IMR-90 (cell line): ENCODE measurements around the gene ACOT12. TPM values are rescaled to one million over a fixed set of nuclear protein-coding genes. Genes with fewer than 3 reads are reported as not detected.

Experiments
- ATAC-seq: fragments of 200-7000 bp; cut with Tn5 transposase; 2 replicates; pipeline ENCODE4 v1.9.1; 2020; ENCODE audit warnings: low read depth, mild to moderate bottlenecking, moderate library complexity
- BruUV-seq: library from RNA; stranded (reverse); fragments of 400-500 nt; replicated peaks from 2 replicates; lab custom pipeline; 2021; lab: Mats Ljungman, UMichigan
- CTCF ChIA-PET: fragments of 300-600 bp; formaldehyde crosslinking; extraction: SDS; loops from one replicate; lab custom pipeline; 2021; ENCODE audit warnings: antibody characterized with exemption; lab: Yijun Ruan, JAX
- POLR2A ChIA-PET: fragments of 300-600 bp; sonication (Branson Sonifier 250); formaldehyde crosslinking; loops from one replicate; lab custom pipeline; 2022; ENCODE audit warnings: antibody characterized with exemption; ENCODE audit not compliant: unreplicated experiment; lab: Charles Lee
- DNase-seq: peaks from one replicate; pipeline ENCODE4 v3.0.0; 2013
- H2AFZ ChIP-seq: replicated peaks from 2 replicates; pipeline ENCODE3; 2013; ENCODE audit warnings: low read length, mild to moderate bottlenecking; ENCODE audit not compliant: poor library complexity
- H2AK5ac ChIP-seq: 2 replicates; pipeline ENCODE4 v1.6.1; 2013; ENCODE audit warnings: low read depth, low read length, inconsistent platforms
- H2AK9ac ChIP-seq: replicated peaks from 2 replicates; pipeline ENCODE3; 2013; ENCODE audit warnings: mild to moderate bottlenecking, low read depth, low read length, moderate library complexity; ENCODE audit not compliant: poor library complexity
- H2BK120ac ChIP-seq: 2 replicates; pipeline ENCODE4 v1.6.1; 2013; ENCODE audit warnings: low read depth, low read length, inconsistent platforms
- H2BK15ac ChIP-seq: 3 replicates; pipeline ENCODE4 v1.6.1; 2013; ENCODE audit warnings: low read depth, low read length, inconsistent platforms
- H2BK20ac ChIP-seq: 2 replicates; pipeline ENCODE4 v1.6.1; 2013; ENCODE audit warnings: low read depth, mild to moderate bottlenecking, inconsistent platforms, low read length, moderate library complexity
- H2BK5ac ChIP-seq: 2 replicates; pipeline ENCODE4 v1.6.1; 2013; ENCODE audit warnings: mild to moderate bottlenecking, low read depth, low read length, inconsistent platforms; ENCODE audit not compliant: poor library complexity, severe bottlenecking
- H3K14ac ChIP-seq: replicated peaks from 2 replicates; pipeline ENCODE4 v1.6.1; 2013; ENCODE audit warnings: low read depth, low read length, inconsistent platforms
- H3K18ac ChIP-seq: 2 replicates; pipeline ENCODE4 v1.6.1; 2013; ENCODE audit warnings: low read depth, low read length, control low read depth
- H3K23ac ChIP-seq: 2 replicates; pipeline ENCODE4 v1.6.1; 2013; ENCODE audit warnings: low read depth, low read length, inconsistent platforms
- H3K27ac ChIP-seq: 2 replicates; pipeline ENCODE4 v1.5.1; 2013; ENCODE audit warnings: mild to moderate bottlenecking, control low read depth, low read length; ENCODE audit not compliant: insufficient read depth
- H3K27me3 ChIP-seq: 2 replicates; pipeline ENCODE4 v1.6.1; 2013; ENCODE audit warnings: low read length; ENCODE audit not compliant: control insufficient read depth, insufficient read depth
- H3K36me3 ChIP-seq: 2 replicates; pipeline ENCODE4 v1.6.1; 2013; ENCODE audit warnings: low read length, mixed read lengths; ENCODE audit not compliant: control insufficient read depth, insufficient read depth
- H3K4ac ChIP-seq: 2 replicates; pipeline ENCODE4 v1.6.1; 2013; ENCODE audit warnings: low read depth, low read length, inconsistent platforms
- H3K4me1 ChIP-seq: 2 replicates; pipeline ENCODE4 v1.6.1; 2013; ENCODE audit warnings: low read length, mixed read lengths; ENCODE audit not compliant: control insufficient read depth, insufficient read depth
- H3K4me2 ChIP-seq: 2 replicates; pipeline ENCODE4 v1.6.1; 2013; ENCODE audit warnings: low read depth, mild to moderate bottlenecking, control low read depth, low read length, moderate library complexity
- H3K4me3 ChIP-seq: 2 replicates; pipeline ENCODE4 v1.5.1; 2013; ENCODE audit warnings: low read depth, mild to moderate bottlenecking, control low read depth, low read length, moderate library complexity; ENCODE audit not compliant: insufficient read depth
- H3K56ac ChIP-seq: 2 replicates; pipeline ENCODE4 v1.6.1; 2013; ENCODE audit warnings: low read length, inconsistent platforms; ENCODE audit not compliant: insufficient read depth; ENCODE audit errors: extremely low read depth
- H3K79me1 ChIP-seq, 2 experiments: 2 replicates each; pipeline ENCODE4 v1.6.1; 2013; ENCODE audit warnings: low read length in 2 of 2, inconsistent platforms in 1 of 2, low read depth in 1 of 2
- H3K9ac ChIP-seq: 2 replicates; pipeline ENCODE4 v1.6.1; 2013; ENCODE audit warnings: low read depth, low read length, control low read depth
- H3K9me1 ChIP-seq: 2 replicates; pipeline ENCODE4 v1.6.1; 2013; ENCODE audit warnings: low read length, inconsistent platforms; ENCODE audit not compliant: insufficient read depth
- H3K9me3 ChIP-seq: 2 replicates; pipeline ENCODE4 v1.6.1; 2013; ENCODE audit warnings: low read length; ENCODE audit not compliant: control insufficient read depth, insufficient read depth
- H4K20me1 ChIP-seq: 2 replicates; pipeline ENCODE4 v1.6.1; 2013; ENCODE audit warnings: low read length, inconsistent platforms; ENCODE audit not compliant: insufficient read depth
- H4K5ac ChIP-seq: 2 replicates; pipeline ENCODE4 v1.6.1; 2013; ENCODE audit warnings: mild to moderate bottlenecking, low read depth, low read length, control low read depth
- H4K8ac ChIP-seq, 2 experiments: 2 replicates each; pipeline ENCODE4 v1.6.1; 2013; ENCODE audit warnings: low read depth in 2 of 2, low read length in 2 of 2, control low read depth in 1 of 2, inconsistent platforms in 1 of 2
- H4K91ac ChIP-seq: 2 replicates; pipeline ENCODE4 v1.6.1; 2013; ENCODE audit warnings: low read depth, low read length, inconsistent platforms; ENCODE audit not compliant: insufficient read depth
- BHLHE40 ChIP-seq: fragments of 150-350 bp; IDR thresholded peaks from 2 replicates; pipeline ENCODE4 v1.6.1; 2016; ENCODE audit warnings: mild to moderate bottlenecking, low read depth, low read length
- CHD1 ChIP-seq: IDR thresholded peaks from 2 replicates; pipeline ENCODE4 v1.6.1; 2012; ENCODE audit warnings: low read depth, low read length, improper control_type of control experiment
- CTCF ChIP-seq: conservative IDR thresholded peaks from 2 replicates; pipeline ENCODE4 v1.5.1; 2012; ENCODE audit warnings: mild to moderate bottlenecking, low read depth, low read length, improper control_type of control experiment
- ELK1 ChIP-seq: fragments of 150-350 bp; IDR thresholded peaks from 2 replicates; pipeline ENCODE4 v1.6.1; 2016; ENCODE audit warnings: low read depth, mild to moderate bottlenecking, low read length, moderate library complexity, borderline replicate concordance
- FOS ChIP-seq: fragments of 150-350 bp; IDR thresholded peaks from 2 replicates; pipeline ENCODE4 v1.6.1; 2016; ENCODE audit warnings: low read depth, low read length
- MAFK ChIP-seq: IDR thresholded peaks from 2 replicates; pipeline ENCODE4 v1.6.1; 2012; ENCODE audit warnings: low read depth, low read length, improper control_type of control experiment
- MAZ ChIP-seq: IDR thresholded peaks from 2 replicates; pipeline ENCODE4 v1.6.1; 2012; ENCODE audit warnings: low read depth, mild to moderate bottlenecking, low read length, improper control_type of control experiment, moderate library complexity, borderline replicate concordance
- MXI1 ChIP-seq: IDR thresholded peaks from 2 replicates; pipeline ENCODE4 v1.6.1; 2012; ENCODE audit warnings: low read depth, mild to moderate bottlenecking, low read length, moderate library complexity, borderline replicate concordance
- NFE2L2 ChIP-seq: fragments of 150-350 bp; IDR thresholded peaks from 2 replicates; pipeline ENCODE4 v1.6.1; 2016; ENCODE audit warnings: low read depth, mild to moderate bottlenecking, low read length
- POLR2A ChIP-seq: IDR thresholded peaks from 2 replicates; pipeline ENCODE4 v1.6.1; 2012; ENCODE audit warnings: mild to moderate bottlenecking, low read depth, low read length
- RAD21 ChIP-seq: IDR thresholded peaks from 2 replicates; pipeline ENCODE4 v1.6.1; 2012; ENCODE audit warnings: low read length, improper control_type of control experiment
- RCOR1 ChIP-seq: IDR thresholded peaks from 2 replicates; pipeline ENCODE4 v1.6.1; 2012; ENCODE audit warnings: mild to moderate bottlenecking, low read length, improper control_type of control experiment; ENCODE audit not compliant: insufficient replicate concordance
- RFX5 ChIP-seq: IDR thresholded peaks from 2 replicates; pipeline ENCODE4 v1.8.0; 2012; ENCODE audit warnings: low read depth, mild to moderate bottlenecking, low read length, moderate library complexity
- SMC3 ChIP-seq: fragments of 150-350 bp; IDR thresholded peaks from 2 replicates; pipeline ENCODE4 v1.6.1; 2016; ENCODE audit warnings: low read depth, mild to moderate bottlenecking, antibody characterized with exemption, low read length, moderate library complexity
- USF2 ChIP-seq: fragments of 150-350 bp; IDR thresholded peaks from 2 replicates; pipeline ENCODE4 v1.6.1; 2017; ENCODE audit warnings: mild to moderate bottlenecking, antibody characterized with exemption, low read length, low read depth
- WGBS, 2 experiments: methylation state at CpG; one replicate each; pipeline versions ENCODE4 v1.1.5 to v1.1.7; 2013; ENCODE audit warnings: missing lambda C conversion rate in 2 of 2; ENCODE audit not compliant: insufficient read length in 1 of 2; ENCODE audit errors: extremely low coverage in 2 of 2; 5-methylcytosine and 5-hydroxymethylcytosine counted together
- dilution Hi-C: fragments of 300-500 bp; cut with HindIII; formaldehyde crosslinking; loops from one replicate; pipeline ENCODE4 v1.14.3; 2018; ENCODE audit warnings: low sequenced_read_pairs; ENCODE audit not compliant: unreplicated experiment
- in situ Hi-C: fragments of 300-500 bp; cut with MboI; formaldehyde crosslinking; loops from 3 replicates; pipeline ENCODE4 v1.14.3; 2019; ENCODE audit warnings: low sequenced_read_pairs, inconsistent platforms, mixed read lengths
- intact Hi-C: fragments of 100-400 bp; cut with micrococcal nuclease; formaldehyde crosslinking; loops from 2 replicates; pipeline ENCODE4 v1.10.0; 2022
- polyA plus RNA-seq, 3 experiments: library from polyadenylated mRNA; depleted of rRNA; stranded (reverse); fragments of >200 nt; gene quantifications; 2 replicates each; pipeline ENCODE4 v1.2.3, GENCODE V29; 2012; ENCODE audit warnings: low replicate concordance in 1 of 3
- total RNA-seq: library from RNA; depleted of rRNA; stranded (reverse); fragments of >200 nt; gene quantifications from 2 replicates; pipeline ENCODE4 v1.2.3, GENCODE V29; 2012

ACOT12 gene
- total and polyA plus RNA-seq, 2 of the 4 experiments (the other 2 are of a cell fraction) = not detected

- Histone ChIP-seq H3K4ac (no peak overlapping the region), H3K4me2 (no peak overlapping the region), H3K9ac (no peak overlapping the region), H4K8ac (no peak overlapping the region; a peak in 1 of 4 replicates), H2BK15ac (no peak overlapping the region), H3K9me1 (peaks cover 4% of the 10 kb centered on the region; the same call in 1 of the 2 replicates), H4K5ac (no peak overlapping the region), H3K18ac (no peak overlapping the region), H3K27ac (no peak overlapping the region), H3K4me3 (no peak overlapping the region), H2BK120ac (no peak overlapping the region), H3K14ac (no peak overlapping the region; the same call in 1 of the 2 replicates), H3K56ac (no peak overlapping the region), H3K79me1 (no peaks in the 10 kb centered on the region), H2BK5ac (no peak overlapping the region), H3K9me3 (no peaks in the 10 kb centered on the region), H3K36me3 (no peaks in the 10 kb centered on the region), H2AFZ (peak overlapping the region; percentile 34), H4K91ac (no peak overlapping the region), H4K20me1 (no peaks in the 10 kb centered on the region), H2BK20ac (no peak overlapping the region), H2AK9ac (peak overlapping the region; percentile 65), H3K23ac (0 out of 2 replicates have a peak overlapping the region, but pooled peaks have one; percentile 32), H3K27me3 (peaks cover 4% of the 10 kb centered on the region), H2AK5ac (no peak overlapping the region), H3K4me1 (no peaks in the 10 kb centered on the region)
- POLR2A ChIA-PET = no interaction called here
- dilution Hi-C loops = no loop called here
- WGBS, 2 experiments = 100% methylated on average over 2 of the region's 2 CpGs; no CpG with 5 or more reads in 1 of the 2 experiments
- BruUV-seq = no TSS peak
- CTCF ChIA-PET = no interaction called here
- no peak for ATAC-seq
- DNase-seq = peak; percentile 16
- intact Hi-C loops = no loop called here
- in situ Hi-C loops = no loop called here
- TF ChIP-seq RCOR1 (no peak), BHLHE40 (no peak), FOS (no peak), MAZ (no peak), CHD1 (no peak), CTCF (no peak), SMC3 (no peak), NFE2L2 (no peak), ELK1 (no peak), RFX5 (no peak), MAFK (no peak), MXI1 (no peak), USF2 (no peak), RAD21 (no peak), POLR2A (no peak)
These were observed 67.4 kb downstream of the ACOT12 start for GRCh38 chr5:81326554-81326953.
